Measurements from ENCODE around the gene ERVV-1.
"Not testable (repeated sequence)": the region's sequence is repeated elsewhere in the genome, so short reads cannot be mapped to it uniquely, and the experiment has no call there.

Gene ERVV-1

DNA sequence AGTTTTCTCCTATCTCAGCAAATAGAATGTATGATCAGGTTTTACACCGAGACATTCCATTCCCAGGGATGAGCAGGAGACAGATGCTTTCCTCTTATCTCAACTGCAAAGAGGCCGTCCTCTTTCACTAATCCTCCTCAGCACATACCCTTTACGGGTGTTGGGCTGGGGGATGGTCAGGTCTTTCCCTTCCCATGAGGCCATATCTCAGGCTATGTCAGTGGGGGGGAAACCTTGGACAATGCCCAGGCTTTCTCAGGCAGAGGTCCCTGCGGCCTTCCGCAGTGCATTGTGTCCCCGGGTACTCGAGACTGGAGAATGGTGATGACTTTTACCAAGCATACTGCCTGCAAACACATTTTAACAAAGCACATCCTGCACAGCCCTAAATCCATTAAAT, 14.6 kb downstream of the ERVV-1 start:
- DNase-seq = not testable (repeated sequence)

DNA sequence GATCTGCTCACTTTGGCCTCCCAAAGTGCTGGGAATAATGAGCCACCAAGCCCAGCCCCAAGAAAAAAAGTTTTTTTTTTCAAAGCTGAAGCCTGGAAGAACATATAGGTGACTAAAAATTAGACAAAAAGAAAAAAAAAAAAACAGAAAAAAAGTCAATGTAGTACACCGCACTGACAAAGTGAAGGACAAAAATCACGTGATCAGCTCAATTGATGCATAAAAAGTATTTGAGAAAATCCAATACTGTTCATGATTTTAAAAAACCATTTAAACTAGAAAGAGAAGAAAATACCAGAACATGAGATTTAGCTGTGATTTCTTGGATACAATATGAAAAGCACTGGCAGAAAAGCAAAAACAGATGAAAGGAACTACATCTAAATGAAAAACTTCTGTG, 20.3 kb downstream of the ERVV-1 start:
- no peak for DNase-seq

DNA sequence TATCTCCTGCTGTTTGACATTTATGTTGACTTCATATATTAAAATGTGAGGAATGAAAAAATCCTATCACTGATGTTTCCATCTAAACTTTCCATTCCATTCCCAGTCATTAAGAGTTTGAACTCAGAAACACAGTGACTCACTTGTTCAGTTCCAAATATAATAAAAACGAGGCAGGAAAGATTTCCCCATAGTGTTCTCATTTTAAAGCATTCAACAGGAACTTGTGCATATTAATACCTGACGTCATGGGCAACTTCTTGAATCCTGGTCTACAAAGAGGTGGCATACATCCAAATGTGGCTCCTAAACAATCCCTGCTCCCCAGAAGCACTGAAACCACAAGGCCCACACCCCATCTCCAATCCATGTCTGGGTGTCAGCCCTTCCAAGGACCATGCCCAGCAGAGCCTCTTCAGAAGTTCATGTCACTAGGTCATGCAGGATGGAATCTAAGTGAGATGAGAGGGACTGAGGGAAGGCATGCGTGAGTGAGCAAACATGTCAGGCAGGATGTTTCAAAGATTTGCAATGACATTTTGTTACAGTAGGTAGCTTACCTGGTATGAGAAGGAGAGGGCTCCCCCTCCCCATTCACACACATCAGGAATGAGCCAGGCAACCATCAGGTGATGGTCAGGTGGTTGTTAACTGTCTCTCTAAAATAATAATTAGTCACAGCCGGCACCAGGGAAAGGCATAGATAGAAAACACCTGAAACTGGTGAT, 21.4 kb downstream of the ERVV-1 start:
- DNase-seq = no peak

DNA sequence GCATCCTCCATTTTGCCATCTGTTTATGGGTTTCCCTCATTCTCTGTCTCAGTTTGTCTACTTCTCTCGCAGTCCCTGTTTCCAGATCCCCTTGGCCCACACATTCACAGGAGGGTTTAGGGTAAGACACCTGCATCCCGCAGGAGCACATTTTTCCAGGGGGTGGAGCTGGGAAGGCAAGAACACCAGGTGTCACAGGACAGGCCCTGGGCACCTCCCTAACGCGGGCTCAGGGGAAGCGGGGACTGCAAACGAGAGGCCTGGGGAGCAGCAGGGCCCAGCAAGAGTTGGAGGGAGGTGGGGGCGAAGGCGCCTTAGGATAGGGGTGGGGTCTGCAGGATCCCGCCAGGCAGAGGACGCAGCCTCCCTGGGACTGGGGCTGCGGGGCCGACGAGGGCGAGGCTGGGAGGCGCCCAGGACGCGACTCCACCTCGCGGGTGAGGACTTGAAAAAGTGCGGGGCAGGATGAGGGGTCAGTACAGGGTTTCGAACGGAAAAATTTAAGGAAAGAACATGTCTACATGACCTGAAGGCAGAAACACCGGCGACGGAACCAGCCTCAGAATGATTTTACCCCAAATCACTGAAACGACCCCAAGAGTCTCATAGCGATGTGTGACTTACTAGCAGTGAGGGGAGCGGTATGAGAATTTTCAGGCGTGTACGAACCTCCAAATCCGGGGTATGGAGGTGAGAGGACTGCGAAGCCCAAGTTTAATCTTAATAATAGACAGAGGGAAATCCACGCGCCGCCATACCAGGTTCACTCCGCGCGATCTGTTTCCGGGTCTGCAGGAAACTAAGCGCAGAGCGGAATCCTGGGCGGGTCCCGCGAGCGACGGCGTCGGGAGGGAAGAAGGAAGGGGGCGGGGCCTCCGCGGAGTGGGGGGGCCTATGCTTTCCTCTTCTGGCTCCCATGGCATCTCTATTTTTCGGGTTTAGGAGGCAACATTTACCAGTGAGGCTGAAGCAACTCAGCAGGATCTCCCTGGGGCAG, 23.7 kb downstream of the ERVV-1 start:
- DNase-seq = no peak

DNA sequence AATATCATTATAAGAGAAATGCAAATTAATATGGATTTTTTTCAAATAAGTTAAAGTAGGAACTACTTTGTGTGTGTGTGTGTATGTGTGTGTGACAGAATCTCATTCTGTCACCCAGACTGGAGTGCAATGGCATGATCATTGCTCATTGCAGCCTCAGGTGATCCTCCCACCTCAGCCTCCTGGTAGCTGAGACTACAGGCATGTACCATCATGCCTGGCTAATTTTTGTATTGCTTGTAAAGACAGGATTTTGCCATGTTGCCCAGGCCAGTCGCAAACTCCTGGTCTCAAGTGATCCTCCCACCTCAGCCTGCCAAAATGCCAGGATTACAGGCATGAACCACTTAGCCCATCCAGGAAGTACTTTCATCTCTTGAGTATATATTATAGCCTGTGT, 27.6 kb downstream of the ERVV-1 start:
- no peak for DNase-seq

DNA sequence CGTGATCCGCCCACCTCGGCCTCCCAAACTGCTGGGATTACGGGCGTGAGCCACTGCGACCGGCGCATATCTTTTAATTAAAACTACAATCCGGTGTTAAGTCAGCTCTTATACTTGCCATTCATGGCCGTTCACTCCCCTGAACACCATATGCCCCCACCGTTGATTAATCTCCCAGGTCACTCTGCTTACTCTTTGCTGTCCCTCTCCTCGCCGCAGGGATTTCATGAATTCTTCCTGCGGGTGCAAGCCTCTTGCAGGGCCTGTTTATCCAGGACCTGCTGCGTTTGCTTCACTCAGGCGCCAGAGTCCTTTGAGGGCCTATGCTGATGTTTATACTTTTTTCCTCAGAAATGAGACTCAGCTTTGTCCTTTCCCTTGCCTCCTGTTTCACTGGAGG, 31.8 kb downstream of the ERVV-1 start:
- no peak for DNase-seq

DNA sequence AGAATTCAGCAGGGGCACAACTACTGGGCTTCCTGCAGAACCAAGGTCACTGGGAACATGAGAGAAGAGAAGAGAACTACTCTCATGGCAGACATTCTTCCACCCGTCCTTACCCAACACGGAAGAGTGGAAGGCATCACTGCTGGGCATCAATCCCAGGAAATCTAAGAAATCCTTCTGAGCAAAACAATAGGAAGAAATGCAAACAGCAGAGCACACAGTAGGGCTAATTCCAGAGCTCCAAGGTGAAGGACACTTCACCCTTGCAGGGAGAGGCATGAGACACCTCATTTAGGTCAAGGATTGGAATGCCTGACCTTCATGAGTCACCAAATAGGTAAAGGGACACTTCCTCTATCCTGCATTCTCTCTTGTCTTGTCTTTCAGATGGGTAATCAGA, 33.7 kb downstream of the ERVV-1 start:
- no peak for DNase-seq

DNA sequence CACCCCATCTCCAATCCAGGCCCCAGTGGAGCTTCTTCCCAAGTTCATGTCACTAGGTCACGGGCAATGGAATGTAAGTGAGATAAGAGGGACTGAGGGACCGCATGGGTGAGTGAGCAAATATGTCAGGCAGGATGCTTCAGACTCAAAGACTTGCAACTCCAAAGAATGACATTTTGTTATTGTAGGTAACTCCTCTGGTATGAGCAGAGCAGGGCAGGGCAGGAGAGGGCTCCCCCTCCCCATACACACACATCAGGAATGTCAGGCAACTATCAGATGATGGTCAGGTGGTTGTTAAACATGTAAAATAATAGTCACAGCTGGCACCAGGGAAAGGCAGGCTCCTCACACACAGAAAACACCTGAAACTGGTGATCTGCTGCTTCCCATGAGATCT, 41.4 kb downstream of the ERVV-1 start:
- DNase-seq = no peak

DNA sequence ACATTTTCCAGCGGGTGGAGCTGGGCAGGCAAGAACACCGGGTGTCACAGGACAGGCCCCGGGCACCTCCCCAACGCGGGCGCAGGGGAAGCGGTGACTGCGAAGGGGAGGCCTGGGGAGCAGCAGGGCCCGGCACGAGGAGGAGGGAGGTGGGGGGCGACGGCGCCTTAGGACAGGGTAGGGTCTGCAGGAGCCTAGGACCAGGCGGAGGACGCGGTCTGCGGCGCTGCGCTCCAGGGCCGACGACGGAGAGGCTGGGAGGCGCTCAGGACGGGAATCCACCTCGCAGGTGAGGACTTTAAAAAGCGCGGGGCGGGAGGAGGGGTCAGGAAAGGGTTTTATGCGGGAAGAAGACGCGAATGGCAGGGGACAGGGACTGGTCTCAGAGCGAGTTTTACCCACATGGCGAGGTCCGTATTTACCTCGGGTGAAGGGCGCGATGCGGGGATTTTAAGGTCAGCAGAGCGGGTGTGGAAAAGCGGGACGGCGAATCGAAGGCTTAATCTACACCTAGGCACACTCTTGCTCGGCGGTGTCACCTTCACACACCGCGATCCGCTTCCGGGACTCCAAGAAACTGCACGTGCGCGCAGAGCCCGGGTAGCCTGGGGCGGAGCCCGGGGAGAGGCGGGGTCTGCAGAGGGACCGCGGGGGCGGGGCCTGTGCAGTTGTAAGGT, 44.3 kb downstream of the ERVV-1 start:
- no peak for DNase-seq

Data from NK-92 treated with Interleukin-12 subunit alpha and Interleukin-12 subunit beta, amount 100 ng/mL, for 24 hours (cell line).